DLD1 (cell line): ENCODE results near the gene CLCN5.

Experiments
- in situ Hi-C: cut with HindIII; loops from 2 replicates; pipeline ENCODE4 v1.10.0; 2017; ENCODE audit warnings: low sequenced_read_pairs

Gene CLCN5

GRCh38 chrX:49932791-49933190 is 10.4 kb downstream of the CLCN5 start:
- in situ Hi-C loops: no loop called here

GRCh38 chrX:49934148-49934547 is 11.8 kb downstream of the CLCN5 start:
- in situ Hi-C loops: no loop called here

- in situ Hi-C loops: no loop called here
Observed at GRCh38 chrX:49934729-49935128, 12.3 kb downstream of the CLCN5 start.

GRCh38 chrX:49947781-49948180 is 25.4 kb downstream of the CLCN5 start:
- in situ Hi-C loops: no loop called here

GRCh38 chrX:49949961-49950360 is 27.6 kb downstream of the CLCN5 start:
- in situ Hi-C loops: no loop called here

GRCh38 chrX:49951524-49952193 is 29.3 kb downstream of the CLCN5 start:
- in situ Hi-C loops: no loop called here

- in situ Hi-C loops: no loop called here
Observed at GRCh38 chrX:49956313-49956712, 33.9 kb downstream of the CLCN5 start.

GRCh38 chrX:49958727-49959485 is 36.5 kb downstream of the CLCN5 start:
- in situ Hi-C loops: no loop called here

GRCh38 chrX:49959602-49960001 is 37.2 kb downstream of the CLCN5 start:
- in situ Hi-C loops: no loop called here

- in situ Hi-C loops: no loop called here
Observed at GRCh38 chrX:49960061-49960460, 37.7 kb downstream of the CLCN5 start.

- in situ Hi-C loops: no loop called here
Observed at GRCh38 chrX:49970674-49971073, 48.3 kb downstream of the CLCN5 start.

- in situ Hi-C loops: no loop called here
Observed at GRCh38 chrX:49972328-49972860, 50.0 kb downstream of the CLCN5 start.

- in situ Hi-C loops: no loop called here
Observed at GRCh38 chrX:49976682-49977197, 54.3 kb downstream of the CLCN5 start.

GRCh38 chrX:49977319-49978090 is 55.1 kb downstream of the CLCN5 start:
- in situ Hi-C loops: no loop called here

GRCh38 chrX:49978176-49978575 is 55.8 kb downstream of the CLCN5 start:
- in situ Hi-C loops: no loop called here

- in situ Hi-C loops: no loop called here
Observed at GRCh38 chrX:49986058-49986457, 63.7 kb downstream of the CLCN5 start.

GRCh38 chrX:49987651-49988050 is 65.3 kb downstream of the CLCN5 start:
- in situ Hi-C loops: no loop called here

GRCh38 chrX:49988143-49988542 is 65.7 kb downstream of the CLCN5 start:
- in situ Hi-C loops: no loop called here

GRCh38 chrX:49991758-49992157 is 69.4 kb downstream of the CLCN5 start:
- in situ Hi-C loops: no loop called here

GRCh38 chrX:49992853-49993252 is 70.5 kb downstream of the CLCN5 start:
- in situ Hi-C loops: no loop called here

- in situ Hi-C loops: no loop called here
Observed at GRCh38 chrX:49993661-49994060, 71.3 kb downstream of the CLCN5 start.
